ENCODE results near the gene OR2L13.

DNA sequence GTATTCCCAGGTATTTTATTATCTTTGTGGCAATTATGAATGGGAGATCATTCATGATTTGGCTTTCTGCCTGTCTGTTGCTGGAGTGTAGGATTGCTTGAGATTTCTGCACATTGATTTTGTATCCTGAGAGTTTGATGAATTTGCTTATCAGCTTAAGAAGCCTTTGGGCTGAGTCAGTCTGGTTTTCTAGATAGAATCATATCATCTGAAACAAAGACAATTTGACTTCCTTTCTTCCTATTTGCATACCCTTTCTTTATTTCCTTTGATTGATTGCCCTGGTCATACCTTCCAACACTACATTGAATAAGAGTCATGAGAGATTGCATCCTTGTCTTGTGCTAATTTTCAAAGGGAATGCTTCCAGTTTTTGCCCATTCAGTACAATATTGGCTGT, 40.3 kb upstream of the OR2L13 start:
- TF ChIP-seq, protein P1, sequence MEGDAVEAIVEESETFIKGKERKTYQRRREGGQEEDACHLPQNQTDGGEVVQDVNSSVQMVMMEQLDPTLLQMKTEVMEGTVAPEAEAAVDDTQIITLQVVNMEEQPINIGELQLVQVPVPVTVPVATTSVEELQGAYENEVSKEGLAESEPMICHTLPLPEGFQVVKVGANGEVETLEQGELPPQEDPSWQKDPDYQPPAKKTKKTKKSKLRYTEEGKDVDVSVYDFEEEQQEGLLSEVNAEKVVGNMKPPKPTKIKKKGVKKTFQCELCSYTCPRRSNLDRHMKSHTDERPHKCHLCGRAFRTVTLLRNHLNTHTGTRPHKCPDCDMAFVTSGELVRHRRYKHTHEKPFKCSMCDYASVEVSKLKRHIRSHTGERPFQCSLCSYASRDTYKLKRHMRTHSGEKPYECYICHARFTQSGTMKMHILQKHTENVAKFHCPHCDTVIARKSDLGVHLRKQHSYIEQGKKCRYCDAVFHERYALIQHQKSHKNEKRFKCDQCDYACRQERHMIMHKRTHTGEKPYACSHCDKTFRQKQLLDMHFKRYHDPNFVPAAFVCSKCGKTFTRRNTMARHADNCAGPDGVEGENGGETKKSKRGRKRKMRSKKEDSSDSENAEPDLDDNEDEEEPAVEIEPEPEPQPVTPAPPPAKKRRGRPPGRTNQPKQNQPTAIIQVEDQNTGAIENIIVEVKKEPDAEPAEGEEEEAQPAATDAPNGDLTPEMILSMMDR (IDR thresholded peaks at IDR 0.05; ENCODE audit: low read length): no peak
- TF ChIP-seq EZH2 (optimal IDR thresholded peaks at IDR 0.05; ENCODE audit: low read depth, low read length): no peak

Measured in MM.1S (cell line).